GM12878 (cell line): ENCODE measurements around the gene HHLA2. TPM values are rescaled to one million over a fixed set of nuclear protein-coding genes. Genes with fewer than 3 reads are reported as not detected.

Experiments
- ATAC-seq: fragments of 200-7000 bp; cut with Tn5 transposase; 3 replicates; pipeline ENCODE4 v1.9.1; 2020; ENCODE audit warnings: mild to moderate bottlenecking, moderate library complexity
- BruUV-seq: library from RNA; stranded (reverse); fragments of 400-500 nt; replicated peaks from 2 replicates; lab custom pipeline; 2021; lab: Mats Ljungman, UMichigan
- CTCF ChIA-PET: fragments of 300-600 bp; sonication (Branson Sonifier 250); formaldehyde crosslinking; extraction: SDS; loops from one replicate; lab custom pipeline; 2021; ENCODE audit warnings: inconsistent platforms; lab: Yijun Ruan, JAX
- POLR2A ChIA-PET: fragments of 350-600 bp; formaldehyde crosslinking; extraction: SDS; loops from one replicate; lab custom pipeline; 2021; ENCODE audit warnings: inconsistent platforms; lab: Charles Lee
- RAD21 ChIA-PET: fragments of 300-600 bp; sonication (Branson Sonifier 250); formaldehyde crosslinking; loops from one replicate; lab custom pipeline; 2023; ENCODE audit warnings: antibody characterized with exemption; ENCODE audit not compliant: unreplicated experiment; lab: Charles Lee
- SMC1A ChIA-PET: fragments of 300-600 bp; sonication (Branson Sonifier 250); formaldehyde crosslinking; loops from one replicate; lab custom pipeline; 2023; ENCODE audit not compliant: unreplicated experiment, uncharacterized antibody; lab: Charles Lee
- DNase-seq: peaks from one replicate; pipeline ENCODE4 v3.0.0-alpha.2; 2011; ENCODE audit warnings: low read depth, low spot score
- FAIRE-seq: peaks from 3 replicates; lab custom pipeline; 2011; peaks lifted over from hg19 to GRCh38; lab: Jason Lieb, UNC
- H2AFZ ChIP-seq: 2 replicates; pipeline ENCODE4 v1.6.0; 2011; ENCODE audit warnings: low read depth, low read length, control low read depth; ENCODE audit not compliant: control insufficient read depth
- H3K27ac ChIP-seq: 2 replicates; pipeline ENCODE4 v1.5.1; 2011; ENCODE audit warnings: control low read depth; ENCODE audit not compliant: control insufficient read depth, insufficient read depth
- H3K27me3 ChIP-seq, 2 experiments: replicated peaks in 1 of 2; 2 replicates each; pipeline versions ENCODE4 v1.6.0 to v1.6.1; 2011; ENCODE audit warnings: low read length in 1 of 2; ENCODE audit not compliant: control insufficient read depth in 2 of 2, insufficient read depth in 2 of 2
- H3K36me3 ChIP-seq, 2 experiments: 2 replicates each; pipeline ENCODE4 v1.5.1; 2011; ENCODE audit warnings: low read length in 1 of 2; ENCODE audit not compliant: control insufficient read depth in 2 of 2, insufficient read depth in 2 of 2
- H3K4me1 ChIP-seq: 2 replicates; pipeline ENCODE4 v1.6.1; 2011; ENCODE audit warnings: mild to moderate bottlenecking, low read length, moderate library complexity, mixed read lengths; ENCODE audit not compliant: control insufficient read depth, insufficient read depth
- H3K4me2 ChIP-seq: 2 replicates; pipeline ENCODE4 v1.6.0; 2011; ENCODE audit warnings: control low read depth; ENCODE audit not compliant: control insufficient read depth, insufficient read depth
- H3K4me3 ChIP-seq: fragments of 200-600 bp; sonication (generic); 2 replicates; pipeline ENCODE4 v1.5.1; 2016
- H3K79me2 ChIP-seq: 2 replicates; pipeline ENCODE4 v1.6.0; 2011; ENCODE audit warnings: low read length; ENCODE audit not compliant: control insufficient read depth, insufficient read depth
- H3K9ac ChIP-seq: 2 replicates; pipeline ENCODE4 v1.8.0; 2011; ENCODE audit warnings: low read length, control low read depth, mixed read lengths; ENCODE audit not compliant: control insufficient read depth, insufficient read depth
- H3K9me3 ChIP-seq: replicated peaks from 3 replicates; pipeline ENCODE4 v1.5.1; 2011; ENCODE audit warnings: mild to moderate bottlenecking, low read length; ENCODE audit not compliant: control insufficient read depth, insufficient read depth
- H4K20me1 ChIP-seq: 2 replicates; pipeline ENCODE4 v1.6.0; 2011; ENCODE audit not compliant: control insufficient read depth, insufficient read depth
- BMI1 ChIP-seq: fragments of 450-650 bp; IDR thresholded peaks from 2 replicates; pipeline ENCODE4 v1.6.1; 2016; ENCODE audit warnings: mild to moderate bottlenecking, moderate library complexity, borderline replicate concordance
- HSF1 ChIP-seq: fragments of 150-350 bp; IDR thresholded peaks from 2 replicates; pipeline ENCODE4 v1.6.1; 2014; ENCODE audit warnings: mild to moderate bottlenecking, low read depth, low read length
- PBX3 ChIP-seq: IDR thresholded peaks from 2 replicates; pipeline ENCODE4 v1.6.1; 2011; ENCODE audit warnings: mild to moderate bottlenecking, low read depth, low read length, moderate library complexity; ENCODE audit not compliant: insufficient replicate concordance
- WGBS: methylation state at CpG from one replicate; pipeline ENCODE4 v1.1.6; 2016; ENCODE audit warnings: low lambda C conversion rate; ENCODE audit not compliant: insufficient replicate concordance, insufficient coverage; ENCODE audit errors: missing lambda C conversion rate; 5-methylcytosine and 5-hydroxymethylcytosine counted together
- in situ Hi-C: fragments of 300-500 bp; cut with MboI; formaldehyde crosslinking; loops from 9 replicates; pipeline ENCODE4 v1.14.3; 2018; ENCODE audit warnings: mixed read lengths
- intact Hi-C: fragments of 100-400 bp; cut with micrococcal nuclease; formaldehyde crosslinking; loops from one replicate; pipeline ENCODE4 v1.14.2; 2022; ENCODE audit not compliant: unreplicated experiment
- polyA plus RNA-seq, 11 experiments: library from polyadenylated mRNA; depleted of rRNA in 4 of 11; unstranded in 6 of 11; stranded (reverse) in 5 of 11; fragments of >200 nt; fragmentation: Nextera tagmentation in 4 of 11; fragmentation: Illumina TruSeq in 1 of 11; extraction: Ambion mirVana in 4 of 11; extraction: Trizol in 1 of 11; gene quantifications; 1 replicate in 1 of 11; 2 replicates in 10 of 11; pipeline versions ENCODE4 v1.2.1 to v1.2.3, GENCODE V29; 2011 to 2016; ENCODE audit warnings: inconsistent platforms in 2 of 11, missing spikeins in 2 of 11, low read depth in 1 of 11
- total RNA-seq, 4 experiments: library from RNA; depleted of rRNA in 3 of 4; stranded (reverse); fragments of >200 nt in 3 of 4; fragmentation: Illumina TruSeq in 1 of 4; extraction: Trizol in 1 of 4; gene quantifications; 2 replicates each; pipeline versions ENCODE4 v1.2.1 to v1.2.3, GENCODE V29; 2013 to 2021

The HHLA2 gene
- total and polyA plus RNA-seq, 10 of the 15 experiments (the other 5 are each of a cell fraction or from before 2014, with no cell fraction given) = 0.11 to 1.3 (median 0.28) TPM; not detected in 1

- POLR2A ChIA-PET = no interaction called here
- no peaks in the 10 kb centered on the region for H3K9me3 ChIP-seq
- WGBS = 56% methylated on average over 2 of the region's 2 CpGs
- H3K4me1 ChIP-seq = peaks cover 1% of the 10 kb centered on the region; the same call in 1 of the 2 replicates
- no peaks in the 10 kb centered on the region for H3K36me3 ChIP-seq
- FAIRE-seq = no peak
- H2AFZ ChIP-seq = no peak overlapping the region
- DNase-seq = no peak
- RAD21 ChIA-PET = interaction anchor here (1.6 to 2.5 kb wide), 2 partner anchors 13 to 244 kb away, joined by 3 to 10 read pairs; no protein-coding TSS in a partner anchor
- SMC1A ChIA-PET = interaction anchor here (0.9 to 6.4 kb wide), 6 partner anchors 9 to 1167 kb away, joined by 3 to 59 read pairs (median 4); no protein-coding TSS in a partner anchor
- no peak overlapping the region for H3K27ac ChIP-seq
- no peaks in the 10 kb centered on the region for H3K79me2 ChIP-seq
- H3K9ac ChIP-seq = no peak overlapping the region
- intact Hi-C loops (no loop called here), in situ Hi-C loops (loop anchor here (5.0 kb wide), 1 partner anchor 250 kb away; no protein-coding TSS in a partner anchor)
- BruUV-seq = no TSS peak
- H3K4me3 ChIP-seq = no peak overlapping the region
- no peaks in the 10 kb centered on the region for H4K20me1 ChIP-seq
- no peak overlapping the region for H3K4me2 ChIP-seq
- H3K27me3 ChIP-seq = no peaks in the 10 kb centered on the region
- no peak for ATAC-seq
- CTCF ChIA-PET = interaction anchor here (0.8 to 5.2 kb wide), 4 partner anchors 75 to 248 kb away, joined by 3 to 31 read pairs (median 6); no protein-coding TSS in a partner anchor
- TF ChIP-seq HSF1 = no peak
- TF ChIP-seq PBX3 = no peak
- no peak for TF ChIP-seq BMI1
Measured at GRCh38 chr3:108401836-108402235, 105.5 kb downstream of the HHLA2 start.
